Astrocyte of the spinal cord (primary cell): ENCODE data around the gene PKP4.
A peak's percentile ranks its signal among the peaks of the same experiment; 100 is the strongest.

Experiments
- DNase-seq: peaks from one replicate; pipeline ENCODE4 v3.0.0; 2011; ENCODE audit warnings: low read depth, low spot score
- H3K4me3 ChIP-seq: 2 replicates; pipeline ENCODE4 v1.5.1; 2011; ENCODE audit warnings: low read depth, mild to moderate bottlenecking, low read length, moderate library complexity
- CTCF ChIP-seq: IDR thresholded peaks from 2 replicates; pipeline ENCODE4 v1.5.1; 2012; ENCODE audit warnings: low read depth, mild to moderate bottlenecking, low read length, inconsistent platforms
- in situ Hi-C: cut with HindIII; loops from 2 replicates; pipeline ENCODE4 v1.10.0; 2017; ENCODE audit warnings: low sequenced_read_pairs

Gene PKP4

GRCh38 chr2:158677542-158677941 lies 220.8 kb downstream of the PKP4 start:
- DNase-seq: no peak
- TF ChIP-seq CTCF: no peak
- in situ Hi-C loops: no loop called here
- no peak overlapping the region for H3K4me3 ChIP-seq

GRCh38 chr2:158681816-158682215 lies 225.1 kb downstream of the PKP4 start:
- TF ChIP-seq CTCF: no peak
- no peak for DNase-seq
- in situ Hi-C loops: no loop called here
- H3K4me3 ChIP-seq: no peak overlapping the region

GRCh38 chr2:158685646-158686045 lies 228.9 kb downstream of the PKP4 start:
- DNase-seq: no peak
- in situ Hi-C loops: no loop called here
- H3K4me3 ChIP-seq: no peak overlapping the region
- no peak for TF ChIP-seq CTCF

GRCh38 chr2:158686210-158686691 lies 229.5 kb downstream of the PKP4 start:
- no peak overlapping the region for H3K4me3 ChIP-seq
- in situ Hi-C loops: no loop called here
- DNase-seq: no peak
- TF ChIP-seq CTCF: no peak

- DNase-seq: no peak
- in situ Hi-C loops: no loop called here
- H3K4me3 ChIP-seq: no peak overlapping the region
- no peak for TF ChIP-seq CTCF
Observed at GRCh38 chr2:158687315-158687714, 230.6 kb downstream of the PKP4 start.

GRCh38 chr2:158688721-158689120 lies 232.0 kb downstream of the PKP4 start:
- TF ChIP-seq CTCF: no peak
- DNase-seq: peak; percentile 17
- no peak overlapping the region for H3K4me3 ChIP-seq
- in situ Hi-C loops: no loop called here

GRCh38 chr2:158689391-158689790 lies 232.6 kb downstream of the PKP4 start:
- TF ChIP-seq CTCF: no peak
- no peak for DNase-seq
- no peak overlapping the region for H3K4me3 ChIP-seq
- in situ Hi-C loops: no loop called here
